Neural cell (in vitro differentiated cells): ENCODE measurements around the gene SLX4IP. TPM values are rescaled to one million over a fixed set of nuclear protein-coding genes. Genes with fewer than 3 reads are reported as not detected.

ENCODE experiments used
- H2AFZ ChIP-seq: fragments of 200-600, 300-800 bp; sonication (generic), shearing (Covaris generic); 2 replicates; pipeline ENCODE4 v1.6.0; 2014; ENCODE audit warnings: low read depth, mild to moderate bottlenecking, antibody characterized with exemption, low read length, moderate library complexity
- H3F3A ChIP-seq: fragments of 200-600 bp; shearing (Covaris generic); 2 replicates; pipeline ENCODE4 v1.6.1; 2016; ENCODE audit warnings: mild to moderate bottlenecking, moderate library complexity, mixed read lengths, antibody characterized with exemption, low read length; ENCODE audit not compliant: insufficient read depth, poor library complexity, severe bottlenecking
- H3K27ac ChIP-seq: fragments of 200-600, 300-800 bp; sonication (generic), shearing (Covaris generic); 2 replicates; pipeline ENCODE4 v1.5.1; 2014; ENCODE audit warnings: mild to moderate bottlenecking, low read length, moderate library complexity
- H3K27me3 ChIP-seq: fragments of 300-800, 200-600 bp; sonication (generic), shearing (Covaris generic); 2 replicates; pipeline ENCODE4 v1.6.0; 2014; ENCODE audit warnings: mild to moderate bottlenecking, low read depth, low read length, moderate library complexity; ENCODE audit not compliant: insufficient read depth
- H3K36me3 ChIP-seq: fragments of 300-800, 200-600 bp; sonication (generic), shearing (Covaris generic); 2 replicates; pipeline ENCODE4 v1.5.1; 2014; ENCODE audit warnings: mild to moderate bottlenecking, antibody characterized with exemption, low read length, moderate library complexity; ENCODE audit not compliant: insufficient read depth
- H3K4me2 ChIP-seq: fragments of 300-800, 200-600 bp; sonication (generic), shearing (Covaris generic); 2 replicates; pipeline ENCODE4 v1.6.0; 2014; ENCODE audit warnings: mild to moderate bottlenecking, low read length
- H3K4me3 ChIP-seq: fragments of 300-800, 200-600 bp; sonication (generic), shearing (Covaris generic); 2 replicates; pipeline ENCODE4 v1.5.1; 2014; ENCODE audit warnings: mild to moderate bottlenecking, low read length, moderate library complexity
- H3K79me2 ChIP-seq: fragments of 200-600 bp; shearing (Covaris generic); replicated peaks from 2 replicates; pipeline ENCODE4 v1.6.0; 2014; ENCODE audit warnings: mild to moderate bottlenecking, low read length, moderate library complexity; ENCODE audit not compliant: insufficient read depth
- H3K9ac ChIP-seq: fragments of 300-800, 200-600 bp; sonication (generic), shearing (Covaris generic); 2 replicates; pipeline ENCODE4 v1.6.1; 2016; ENCODE audit warnings: mild to moderate bottlenecking, low read length, mixed read lengths
- H3K9me2 ChIP-seq: fragments of 200-600 bp; shearing (Covaris generic); 2 replicates; pipeline ENCODE4 v1.6.1; 2016; ENCODE audit warnings: mild to moderate bottlenecking, low read length, mixed read lengths; ENCODE audit not compliant: insufficient read depth
- H3K9me3 ChIP-seq: fragments of 200-600, 300-800 bp; sonication (generic), shearing (Covaris generic); 2 replicates; pipeline ENCODE4 v1.6.1; 2016; ENCODE audit warnings: mild to moderate bottlenecking, mixed run types, low read length, moderate library complexity, mixed read lengths
- H4K20me1 ChIP-seq: fragments of 200-600 bp; shearing (Covaris generic); 2 replicates; pipeline ENCODE4 v1.6.1; 2016; ENCODE audit warnings: mild to moderate bottlenecking, mixed run types; ENCODE audit not compliant: insufficient read depth
- EP300 ChIP-seq: fragments of 450-650 bp; conservative IDR thresholded peaks from 2 replicates; pipeline ENCODE4 v1.6.1; 2014; ENCODE audit warnings: antibody characterized with exemption, mild to moderate bottlenecking, moderate library complexity; ENCODE audit not compliant: poor library complexity, severe bottlenecking
- EZH2 ChIP-seq: fragments of 200-600, 300-800 bp; shearing (Covaris generic), sonication (generic); IDR thresholded peaks from 2 replicates; pipeline ENCODE4 v1.6.1; 2014; ENCODE audit warnings: antibody characterized with exemption, low read length, borderline replicate concordance, mild to moderate bottlenecking; ENCODE audit not compliant: insufficient read depth, poor library complexity, severe bottlenecking
- MXI1 ChIP-seq: fragments of 450-650 bp; conservative IDR thresholded peaks from 2 replicates; pipeline ENCODE4 v1.6.1; 2014; ENCODE audit warnings: antibody characterized with exemption, mild to moderate bottlenecking; ENCODE audit not compliant: poor library complexity, severe bottlenecking
- POLR2AphosphoS5 ChIP-seq: IDR thresholded peaks from 2 replicates; pipeline ENCODE4 v1.6.1; 2012
- RAD21 ChIP-seq: fragments of 450-650 bp; conservative IDR thresholded peaks from 2 replicates; pipeline ENCODE4 v1.6.1; 2014; ENCODE audit warnings: antibody characterized with exemption, mild to moderate bottlenecking, moderate library complexity
- REST ChIP-seq: IDR thresholded peaks from 2 replicates; pipeline ENCODE4 v1.6.1; 2012; ENCODE audit warnings: borderline replicate concordance
- SMC3 ChIP-seq: fragments of 450-650 bp; conservative IDR thresholded peaks from 2 replicates; pipeline ENCODE4 v1.6.1; 2014; ENCODE audit warnings: antibody characterized with exemption, mild to moderate bottlenecking, moderate library complexity; ENCODE audit not compliant: poor library complexity
- TAF1 ChIP-seq: IDR thresholded peaks from 2 replicates; pipeline ENCODE4 v1.6.1; 2012; ENCODE audit warnings: low read depth
- polyA plus RNA-seq: library from polyadenylated mRNA; depleted of rRNA; stranded (reverse); fragments of >200 nt; gene quantifications from 2 replicates; pipeline ENCODE4 v1.2.3, GENCODE V29; 2014
- TF ChIP-seq, protein P1 (sequence below): fragments of 450-650 bp; IDR thresholded peaks from 2 replicates; pipeline ENCODE4 v1.5.1; 2014; ENCODE audit warnings: antibody characterized with exemption, mild to moderate bottlenecking, moderate library complexity; ENCODE audit not compliant: poor library complexity, severe bottlenecking

SLX4IP gene
- polyA plus RNA-seq, 1 donor from 2014 or later, result 6.4 TPM

DNA sequence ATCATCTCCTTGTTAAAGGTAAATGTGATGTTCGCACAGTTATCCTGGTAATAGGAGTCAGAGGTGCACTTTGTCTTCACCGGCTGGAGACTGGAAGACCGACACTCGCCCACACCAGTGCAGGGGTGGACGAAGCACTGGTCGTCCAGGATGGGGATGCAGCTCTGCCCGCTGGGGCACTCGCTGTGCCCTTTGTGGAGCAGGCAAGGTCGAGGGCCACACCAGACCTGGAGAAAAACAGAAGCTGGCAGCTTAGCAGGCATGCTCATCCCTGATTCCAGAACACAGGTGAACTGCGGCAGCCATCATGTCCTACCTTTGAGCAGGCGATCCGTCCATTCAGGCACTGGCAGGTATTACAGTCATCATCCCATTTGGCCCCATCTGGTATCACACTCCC, 206.4 kb downstream of the SLX4IP start:
- H3K4me2 ChIP-seq, result no peak overlapping the region
- TF ChIP-seq TAF1 (no peak), EZH2 (no peak), RAD21 (no peak), SMC3 (no peak)
- H3K9me3 ChIP-seq, result no peaks in the 10 kb centered on the region
- H2AFZ ChIP-seq, result no peak overlapping the region
- H3K36me3 ChIP-seq, result peaks cover 28% of the 10 kb centered on the region
- H3F3A ChIP-seq, result no peaks in the 10 kb centered on the region
- no peaks in the 10 kb centered on the region for H3K27me3 ChIP-seq
- no peaks in the 10 kb centered on the region for H4K20me1 ChIP-seq
- no peak overlapping the region for H3K9ac ChIP-seq
- H3K79me2 ChIP-seq, result no peaks in the 10 kb centered on the region
- H3K9me2 ChIP-seq, result no peaks in the 10 kb centered on the region
- no peak overlapping the region for H3K4me3 ChIP-seq
- no peak overlapping the region for H3K27ac ChIP-seq

- H3K9me2 ChIP-seq, result no peaks in the 10 kb centered on the region
- no peaks in the 10 kb centered on the region for H4K20me1 ChIP-seq
- no peak overlapping the region for H3K4me2 ChIP-seq
- H3K79me2 ChIP-seq, result no peaks in the 10 kb centered on the region
- no peaks in the 10 kb centered on the region for H3K9me3 ChIP-seq
- H3K36me3 ChIP-seq, result peaks cover 28% of the 10 kb centered on the region
- no peaks in the 10 kb centered on the region for H3F3A ChIP-seq
- no peaks in the 10 kb centered on the region for H3K27me3 ChIP-seq
- no peak overlapping the region for H3K9ac ChIP-seq
- H2AFZ ChIP-seq, result no peak overlapping the region
- no peak overlapping the region for H3K27ac ChIP-seq
- TF ChIP-seq, protein P1, sequence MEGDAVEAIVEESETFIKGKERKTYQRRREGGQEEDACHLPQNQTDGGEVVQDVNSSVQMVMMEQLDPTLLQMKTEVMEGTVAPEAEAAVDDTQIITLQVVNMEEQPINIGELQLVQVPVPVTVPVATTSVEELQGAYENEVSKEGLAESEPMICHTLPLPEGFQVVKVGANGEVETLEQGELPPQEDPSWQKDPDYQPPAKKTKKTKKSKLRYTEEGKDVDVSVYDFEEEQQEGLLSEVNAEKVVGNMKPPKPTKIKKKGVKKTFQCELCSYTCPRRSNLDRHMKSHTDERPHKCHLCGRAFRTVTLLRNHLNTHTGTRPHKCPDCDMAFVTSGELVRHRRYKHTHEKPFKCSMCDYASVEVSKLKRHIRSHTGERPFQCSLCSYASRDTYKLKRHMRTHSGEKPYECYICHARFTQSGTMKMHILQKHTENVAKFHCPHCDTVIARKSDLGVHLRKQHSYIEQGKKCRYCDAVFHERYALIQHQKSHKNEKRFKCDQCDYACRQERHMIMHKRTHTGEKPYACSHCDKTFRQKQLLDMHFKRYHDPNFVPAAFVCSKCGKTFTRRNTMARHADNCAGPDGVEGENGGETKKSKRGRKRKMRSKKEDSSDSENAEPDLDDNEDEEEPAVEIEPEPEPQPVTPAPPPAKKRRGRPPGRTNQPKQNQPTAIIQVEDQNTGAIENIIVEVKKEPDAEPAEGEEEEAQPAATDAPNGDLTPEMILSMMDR, result no peak
- TF ChIP-seq RAD21 (no peak), SMC3 (no peak), EP300 (no peak), MXI1 (no peak), EZH2 (no peak), TAF1 (no peak), REST (no peak), POLR2AphosphoS5 (no peak)
- no peak overlapping the region for H3K4me3 ChIP-seq
Observed at GRCh38 chr20:10641893-10642292, 206.8 kb downstream of the SLX4IP start.
